ENCODE data around the gene RNF128.

DNA sequence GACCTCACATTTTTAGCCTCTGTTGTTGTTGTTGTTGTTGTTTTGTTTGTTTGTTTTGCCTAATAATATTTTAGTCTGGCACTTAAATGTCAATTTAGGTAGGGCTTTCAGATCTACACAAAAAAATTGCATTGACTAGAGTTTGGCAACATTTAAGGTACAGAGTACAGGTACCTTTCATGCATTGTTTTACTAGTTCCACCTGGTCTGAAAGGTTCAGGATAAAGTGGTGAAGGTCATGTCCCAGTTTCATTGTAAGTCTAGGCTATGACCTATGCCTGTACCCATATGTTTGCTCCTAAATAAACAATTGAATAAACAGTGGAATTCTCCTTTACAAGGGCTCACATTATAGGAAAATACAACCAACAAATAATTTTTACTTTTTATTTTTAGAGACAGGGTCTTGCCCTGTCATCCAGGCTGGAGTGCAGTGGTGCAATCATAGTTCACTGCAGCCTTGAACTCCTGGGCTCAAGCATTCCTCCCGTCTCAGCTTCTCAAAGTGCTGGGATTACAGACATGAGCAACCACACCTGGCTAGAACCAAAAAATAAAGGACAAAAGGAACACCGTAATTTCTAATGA, 13.8 kb downstream of the RNF128 start:
- TF ChIP-seq GATA2 (IDR thresholded peaks at IDR 0.05; ENCODE audit: low read depth, low read length) (no peak), GATA3 (IDR thresholded peaks at IDR 0.05; ENCODE audit: low read depth, low read length) (no peak)
